IPS DF 6.9 (cell line): ENCODE results near the gene LHPP.

Experiments
- DNase-seq: peaks from one replicate; pipeline ENCODE4 v3.0.0-alpha.2; 2013; ENCODE audit warnings: low read depth, low spot score
- H3K27ac ChIP-seq: one replicate; pipeline ENCODE4 v1.5.1; 2013; ENCODE audit warnings: low read length, control low read depth
- H3K27me3 ChIP-seq: 2 replicates; pipeline ENCODE4 v1.6.1; 2013; ENCODE audit warnings: mild to moderate bottlenecking, low read length; ENCODE audit not compliant: control insufficient read depth, insufficient read depth
- H3K36me3 ChIP-seq: 2 replicates; pipeline ENCODE4 v1.6.1; 2013; ENCODE audit warnings: low read length; ENCODE audit not compliant: control insufficient read depth, insufficient read depth
- H3K4me1 ChIP-seq: 2 replicates; pipeline ENCODE4 v1.6.1; 2013; ENCODE audit warnings: low read length; ENCODE audit not compliant: control insufficient read depth, insufficient read depth
- H3K4me3 ChIP-seq: 2 replicates; pipeline ENCODE4 v1.5.1; 2013; ENCODE audit warnings: mild to moderate bottlenecking, low read length
- H3K9me3 ChIP-seq: 2 replicates; pipeline ENCODE4 v1.6.1; 2013; ENCODE audit warnings: low read length, inconsistent platforms; ENCODE audit not compliant: control insufficient read depth, insufficient read depth
- WGBS: extraction: QIAGEN DNeasy Blood & Tissue Kit; methylation state at CpG from one replicate; pipeline ENCODE4 v1.1.7; 2013; ENCODE audit warnings: mixed read lengths, missing lambda C conversion rate; ENCODE audit not compliant: insufficient read length, insufficient coverage; 5-methylcytosine and 5-hydroxymethylcytosine counted together

The LHPP gene

DNA sequence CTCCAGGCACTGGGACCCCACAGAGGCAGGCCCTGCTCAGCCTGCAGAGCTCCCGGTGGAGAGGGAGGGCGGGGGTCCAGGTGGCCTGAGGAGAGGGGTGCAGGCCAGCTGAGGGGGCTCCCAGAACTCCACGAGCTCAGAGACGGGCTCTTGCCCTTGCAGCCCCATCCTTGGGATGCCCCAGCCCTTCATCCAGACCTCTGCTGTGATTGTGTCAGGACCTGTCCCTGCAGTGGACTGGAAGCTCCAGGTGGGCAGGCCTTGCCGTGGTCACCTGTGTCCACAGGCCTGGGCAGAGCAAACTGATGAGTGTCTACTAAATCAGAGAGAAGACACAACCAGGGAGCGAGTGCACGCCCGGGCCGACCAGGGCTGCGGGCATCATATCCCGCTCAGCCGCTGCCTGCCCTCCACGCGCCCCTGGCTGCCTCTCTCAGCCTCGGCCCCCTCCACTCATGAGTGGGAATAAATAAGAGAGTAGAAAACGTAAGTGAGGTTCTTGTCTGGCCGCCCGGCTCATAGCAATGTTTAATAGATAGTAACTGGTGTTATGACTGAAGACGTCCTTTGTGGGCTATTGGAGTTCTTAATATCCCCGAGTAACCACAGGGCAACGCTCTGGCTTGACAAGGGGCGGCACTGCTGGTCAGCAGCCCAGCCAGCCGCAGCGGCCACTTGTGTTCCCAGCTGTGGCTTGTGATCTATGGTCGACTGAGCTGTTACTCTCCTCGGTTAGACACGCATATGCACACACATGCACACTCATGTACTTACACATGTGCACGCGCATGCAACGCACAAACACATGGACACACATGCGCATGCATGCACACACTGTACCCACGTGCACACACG, 105.6 kb downstream of the LHPP start:
- Histone ChIP-seq H3K4me3 (no peak overlapping the region), H3K27ac (no peak overlapping the region), H3K9me3 (no peaks in the 10 kb centered on the region), H3K4me1 (peaks cover 5% of the 10 kb centered on the region), H3K36me3 (no peaks in the 10 kb centered on the region), H3K27me3 (no peaks in the 10 kb centered on the region)
- WGBS: no CpG with 5 or more reads among the region's 33 CpGs
- DNase-seq: no peak

GRCh38 chr10:124568339-124568738, 106.7 kb downstream of the LHPP start:
- no peaks in the 10 kb centered on the region for H3K27me3 ChIP-seq
- no peak for DNase-seq
- H3K9me3 ChIP-seq: no peaks in the 10 kb centered on the region
- H3K4me3 ChIP-seq: no peak overlapping the region
- H3K27ac ChIP-seq: no peak overlapping the region
- H3K4me1 ChIP-seq: peaks cover 5% of the 10 kb centered on the region
- no CpG with 5 or more reads among the region's 19 CpGs for WGBS
- no peaks in the 10 kb centered on the region for H3K36me3 ChIP-seq

DNA sequence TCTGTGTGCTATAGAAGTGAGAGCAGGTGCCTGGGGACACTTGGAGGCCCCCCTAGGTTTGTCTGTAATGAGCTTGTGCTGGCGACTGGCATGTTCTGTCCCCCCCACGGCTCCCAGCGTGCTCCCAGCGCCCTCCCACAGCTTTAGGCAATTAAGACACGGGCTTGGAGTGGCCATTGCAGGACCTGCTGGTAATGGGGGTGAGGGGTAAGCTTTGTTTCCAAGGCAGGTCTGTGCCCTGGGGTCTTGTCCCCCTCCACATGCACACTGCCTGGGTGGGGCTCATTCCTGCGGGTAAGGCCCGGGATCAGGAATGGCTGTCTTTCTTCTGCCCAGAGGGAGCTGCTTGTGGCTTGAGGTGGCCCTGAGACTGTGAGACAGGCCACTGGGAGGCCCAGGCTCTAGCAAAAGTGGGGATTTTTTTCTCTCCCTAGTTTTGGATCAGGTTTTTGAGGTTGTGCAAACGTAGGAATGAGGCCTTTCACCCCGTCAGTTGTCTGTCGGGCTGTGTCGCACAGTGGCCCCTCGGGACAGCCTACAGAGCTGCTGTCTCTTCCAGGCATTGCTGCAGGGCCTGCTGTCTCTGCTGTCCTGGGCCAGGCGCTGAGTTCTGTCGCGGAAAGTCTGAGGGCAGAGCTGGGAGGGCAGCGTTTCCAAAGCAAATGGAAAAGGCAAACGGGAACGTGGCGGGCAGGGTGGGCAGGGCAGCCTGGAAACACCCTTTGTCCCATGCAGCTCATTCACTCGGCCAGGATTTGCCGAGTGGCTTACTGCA, 107.4 kb downstream of the LHPP start:
- WGBS: no CpG with 5 or more reads among the region's 21 CpGs
- Histone ChIP-seq H3K4me1 (peaks cover 5% of the 10 kb centered on the region), H3K27ac (no peak overlapping the region), H3K9me3 (no peaks in the 10 kb centered on the region), H3K27me3 (no peaks in the 10 kb centered on the region), H3K36me3 (no peaks in the 10 kb centered on the region), H3K4me3 (no peak overlapping the region)
- DNase-seq: no peak

GRCh38 chr10:124569623-124570470, 108.2 kb downstream of the LHPP start:
- WGBS: no CpG with 5 or more reads among the region's 11 CpGs
- H3K4me1 ChIP-seq: peaks cover 5% of the 10 kb centered on the region
- no peak overlapping the region for H3K4me3 ChIP-seq
- H3K9me3 ChIP-seq: no peaks in the 10 kb centered on the region
- no peak for DNase-seq
- no peaks in the 10 kb centered on the region for H3K36me3 ChIP-seq
- H3K27me3 ChIP-seq: no peaks in the 10 kb centered on the region
- no peak overlapping the region for H3K27ac ChIP-seq

DNA sequence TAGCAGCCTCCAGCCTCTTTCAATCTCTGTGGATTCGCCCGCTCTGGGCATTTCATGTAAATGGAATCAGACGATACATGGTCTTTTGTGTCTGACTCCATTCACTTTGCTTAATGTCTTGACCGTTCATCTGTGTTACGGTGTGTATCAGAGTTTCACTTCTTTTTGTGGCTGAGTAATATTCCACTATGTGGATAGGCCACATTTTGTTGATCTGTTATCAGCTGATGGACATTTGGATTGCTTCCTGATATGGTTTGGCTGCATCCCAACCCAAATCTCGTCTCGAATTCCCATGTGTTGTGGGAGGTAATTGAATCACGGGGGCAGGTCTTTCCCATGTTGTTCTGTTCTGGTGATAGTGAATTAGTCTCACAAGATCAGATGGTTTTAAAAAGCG, 109.0 kb downstream of the LHPP start:
- Histone ChIP-seq H3K27me3 (no peaks in the 10 kb centered on the region), H3K4me3 (no peak overlapping the region), H3K4me1 (no peaks in the 10 kb centered on the region; the same call in none of the 2 replicates), H3K9me3 (no peaks in the 10 kb centered on the region), H3K36me3 (no peaks in the 10 kb centered on the region), H3K27ac (no peak overlapping the region)
- no CpG with 5 or more reads among the region's 9 CpGs for WGBS
- DNase-seq: no peak

- no peaks in the 10 kb centered on the region for H3K9me3 ChIP-seq
- no peak overlapping the region for H3K27ac ChIP-seq
- no peaks in the 10 kb centered on the region for H3K27me3 ChIP-seq
- WGBS: no CpG with 5 or more reads among the region's 11 CpGs
- no peak for DNase-seq
- no peak overlapping the region for H3K4me3 ChIP-seq
- H3K36me3 ChIP-seq: no peaks in the 10 kb centered on the region
- no peaks in the 10 kb centered on the region; the same call in 1 of the 2 replicates for H3K4me1 ChIP-seq
Observed at GRCh38 chr10:124572751-124573150, 111.1 kb downstream of the LHPP start.

- no peaks in the 10 kb centered on the region for H3K36me3 ChIP-seq
Observed at GRCh38 chr10:124573726-124574455, 112.3 kb downstream of the LHPP start.

GRCh38 chr10:124574456-124575070, 112.9 kb downstream of the LHPP start:
- no CpG with 5 or more reads among the region's 14 CpGs for WGBS
- Histone ChIP-seq H3K4me1 (no peaks in the 10 kb centered on the region; the same call in 1 of the 2 replicates), H3K36me3 (no peaks in the 10 kb centered on the region)

More at GRCh38 chr10:124573726-124574455, 112.3 kb downstream of the LHPP start:
- DNase-seq: no peak
- Histone ChIP-seq H3K27ac (no peak overlapping the region), H3K4me3 (no peak overlapping the region), H3K4me1 (no peaks in the 10 kb centered on the region; the same call in 1 of the 2 replicates), H3K27me3 (no peaks in the 10 kb centered on the region), H3K9me3 (no peaks in the 10 kb centered on the region)
- WGBS: no CpG with 5 or more reads among the region's 31 CpGs

GRCh38 chr10:124575107-124576035, 113.7 kb downstream of the LHPP start:
- no peak overlapping the region for H3K27ac ChIP-seq
- H3K36me3 ChIP-seq: no peaks in the 10 kb centered on the region
- H3K4me3 ChIP-seq: no peak overlapping the region
- no peak for DNase-seq
- WGBS: no CpG with 5 or more reads among the region's 22 CpGs
- no peaks in the 10 kb centered on the region for H3K27me3 ChIP-seq
- no peaks in the 10 kb centered on the region for H3K9me3 ChIP-seq
- no peaks in the 10 kb centered on the region; the same call in 1 of the 2 replicates for H3K4me1 ChIP-seq

More at GRCh38 chr10:124574456-124575070, 112.9 kb downstream of the LHPP start:
- Histone ChIP-seq H3K9me3 (no peaks in the 10 kb centered on the region), H3K4me3 (no peak overlapping the region), H3K27ac (no peak overlapping the region), H3K27me3 (no peaks in the 10 kb centered on the region)
- no peak for DNase-seq
